ENCODE measurements around the gene PRKCB. TPM values are rescaled to one million over a fixed set of nuclear protein-coding genes. Genes with fewer than 3 reads are reported as not detected.
"Not testable (repeated sequence)": the region's sequence is repeated elsewhere in the genome, so short reads cannot be mapped to it uniquely, and the experiment has no call there.

Gene PRKCB
- total RNA-seq, 2 experiments from 2014 or later, result 57.5 to 83.8 TPM

DNA sequence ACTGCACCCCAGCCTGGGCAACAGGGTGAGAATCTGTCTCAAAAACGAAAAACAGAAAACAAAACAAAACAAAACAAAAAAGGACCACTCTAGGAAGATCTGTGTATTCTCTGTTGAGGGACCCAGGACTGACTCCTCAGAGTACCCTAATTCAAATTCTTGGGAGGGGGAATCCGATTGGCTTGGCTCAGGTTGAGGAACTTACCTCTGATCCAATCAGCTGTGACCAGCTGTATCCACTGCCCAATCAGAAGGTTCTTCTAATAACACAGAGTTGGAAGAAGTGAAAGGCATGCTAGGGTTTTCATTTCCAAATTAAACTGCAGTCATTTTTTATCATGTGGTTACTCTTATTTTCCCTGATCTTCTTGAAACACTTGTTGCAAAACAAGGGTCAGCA, 314.5 kb downstream of the PRKCB start:
- Mint-ChIP-seq H3K9me3 (ENCODE audit: low read depth) (peaks cover 11% of the 10 kb centered on the region), H3K36me3 (ENCODE audit: low read depth) (peaks cover 35% of the 10 kb centered on the region), H3K27ac (peak overlapping the region; percentile 42), H3K4me3 (no peak overlapping the region), H3K4me1 (peaks cover 44% of the 10 kb centered on the region), H3K27me3 (no peaks in the 10 kb centered on the region)
- DNase-seq (no peak), ATAC-seq (no peak)
- ChIA-PET POLR2A (interaction anchor here (0.5 kb wide), 1 partner anchor 1782 kb away, joined by 4 read pairs; no protein-coding TSS in a partner anchor), CTCF (interaction anchor here (0.6 to 1.3 kb wide), 4 partner anchors 11 to 348 kb away, joined by 3 to 4 read pairs (median 3); no protein-coding TSS in a partner anchor)
- intact Hi-C loops (cut with DNase I, micrococcal nuclease), result no loop called here

- Mint-ChIP-seq H3K27ac (peak overlapping the region; percentile 87), H3K4me3 (no peak overlapping the region), H3K9me3 (ENCODE audit: low read depth) (peaks cover 11% of the 10 kb centered on the region), H3K27me3 (no peaks in the 10 kb centered on the region), H3K36me3 (ENCODE audit: low read depth) (peaks cover 39% of the 10 kb centered on the region), H3K4me1 (peaks cover 48% of the 10 kb centered on the region)
- ATAC-seq, result peak; percentile 82
- ChIA-PET POLR2A (no interaction called here), CTCF (interaction anchor here (0.7 to 1.4 kb wide), 2 partner anchors 21 to 102 kb away, joined by 3 to 5 read pairs; no protein-coding TSS in a partner anchor)
- DNase-seq, result peak; percentile 42
- intact Hi-C loops (cut with DNase I, micrococcal nuclease), result loop anchor here in 1 of 2 experiments (1.0 kb wide), 2 partner anchors 39 to 189 kb away; no protein-coding TSS in a partner anchor
Observed at GRCh38 chr16:24151482-24151939, 315.7 kb downstream of the PRKCB start.

DNA sequence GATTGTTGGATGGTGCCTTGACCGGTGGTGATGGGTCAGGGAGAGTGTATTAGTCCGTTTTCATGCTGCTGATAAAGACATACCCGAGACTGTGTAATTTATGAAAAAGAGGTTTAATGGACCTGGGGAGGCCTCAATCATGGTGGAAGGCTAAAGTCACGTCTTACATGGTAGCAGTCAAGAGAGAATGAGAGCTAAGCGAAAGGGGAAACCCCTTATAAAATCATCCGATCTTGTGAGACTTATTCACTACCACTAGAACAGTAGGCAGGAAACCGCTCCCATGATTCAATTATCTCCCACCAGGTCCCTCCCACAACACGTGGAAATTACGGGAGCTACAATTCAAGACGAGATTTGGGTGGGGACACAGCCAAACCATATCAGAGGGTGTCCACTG, 316.3 kb downstream of the PRKCB start:
- H3K4me3 Mint-ChIP-seq; intact Hi-C loops (cut with DNase I, micrococcal nuclease); POLR2A ChIA-PET; H3K27me3 Mint-ChIP-seq: not testable (repeated sequence)
- DNase-seq (peak; percentile 16), ATAC-seq (peak; percentile 30)
- peaks cover 51% of the 10 kb centered on the region for H3K4me1 Mint-ChIP-seq
- peak overlapping the region; percentile 87 for H3K27ac Mint-ChIP-seq
- peaks cover 43% of the 10 kb centered on the region for H3K36me3 Mint-ChIP-seq (ENCODE audit: low read depth)
- CTCF ChIA-PET, result interaction anchor here (0.7 to 1.4 kb wide), 3 partner anchors 20 to 101 kb away, joined by 3 to 6 read pairs (median 5); no protein-coding TSS in a partner anchor
- H3K9me3 Mint-ChIP-seq (ENCODE audit: low read depth), result peaks cover 11% of the 10 kb centered on the region

DNA sequence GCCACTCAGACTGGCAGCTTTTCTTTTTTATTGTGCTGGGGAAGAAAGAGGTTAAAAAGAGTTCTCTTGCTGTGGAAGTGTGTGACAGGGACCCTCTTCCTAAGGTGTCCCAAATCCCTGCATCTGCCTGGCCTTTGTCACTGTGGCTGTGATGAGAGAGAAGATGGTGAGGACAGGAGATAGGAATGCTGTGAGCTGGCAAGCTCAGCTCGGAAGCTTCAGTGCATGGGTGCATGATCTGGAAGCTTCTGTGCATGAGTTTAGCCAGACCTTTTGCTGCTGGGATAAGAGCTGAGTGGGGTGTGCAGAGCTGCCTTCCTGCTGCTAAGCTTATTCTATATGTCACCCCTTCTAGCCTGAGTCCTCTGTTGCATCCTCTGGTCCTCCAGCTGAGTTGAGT, 317.0 kb downstream of the PRKCB start:
- no peak overlapping the region for H3K4me3 Mint-ChIP-seq
- no peak overlapping the region for H3K27ac Mint-ChIP-seq
- ChIA-PET CTCF (interaction anchor here (1.4 kb wide), 1 partner anchor 82 kb away, joined by 6 read pairs; no protein-coding TSS in a partner anchor), POLR2A (no interaction called here)
- DNase-seq (no peak), ATAC-seq (no peak)
- intact Hi-C loops (cut with DNase I, micrococcal nuclease), result no loop called here
- peaks cover 49% of the 10 kb centered on the region for H3K4me1 Mint-ChIP-seq
- H3K9me3 Mint-ChIP-seq (ENCODE audit: low read depth), result peaks cover 11% of the 10 kb centered on the region
- H3K27me3 Mint-ChIP-seq, result no peaks in the 10 kb centered on the region
- peaks cover 41% of the 10 kb centered on the region for H3K36me3 Mint-ChIP-seq (ENCODE audit: low read depth)

- Mint-ChIP-seq H3K4me1 (peaks cover 20% of the 10 kb centered on the region), H3K36me3 (ENCODE audit: low read depth) (peaks cover 32% of the 10 kb centered on the region), H3K4me3 (no peak overlapping the region), H3K27ac (no peak overlapping the region), H3K9me3 (ENCODE audit: low read depth) (peaks cover 7% of the 10 kb centered on the region), H3K27me3 (no peaks in the 10 kb centered on the region)
- ATAC-seq (no peak), DNase-seq (no peak)
- POLR2A ChIA-PET, result no interaction called here
- CTCF ChIA-PET, result no interaction called here
- intact Hi-C loops (cut with DNase I, micrococcal nuclease), result no loop called here
Observed at GRCh38 chr16:24156777-24157176, 321.0 kb downstream of the PRKCB start.

GRCh38 chr16:24163935-24164334, 328.2 kb downstream of the PRKCB start:
- H3K27me3 Mint-ChIP-seq, result no peaks in the 10 kb centered on the region
- H3K4me3 Mint-ChIP-seq, result no peak overlapping the region
- no peak for DNase-seq
- H3K4me1 Mint-ChIP-seq, result peaks cover 8% of the 10 kb centered on the region
- H3K27ac Mint-ChIP-seq, result no peak overlapping the region
- ChIA-PET CTCF (interaction anchor here (0.6 to 0.8 kb wide), 2 partner anchors 89 to 317 kb away, joined by 3 to 6 read pairs; no protein-coding TSS in a partner anchor), POLR2A (no interaction called here)
- ATAC-seq, result no peak
- intact Hi-C loops (cut with DNase I, micrococcal nuclease), result no loop called here
- no peaks in the 10 kb centered on the region for H3K9me3 Mint-ChIP-seq (ENCODE audit: low read depth)
- H3K36me3 Mint-ChIP-seq (ENCODE audit: low read depth), result no peaks in the 10 kb centered on the region

DNA sequence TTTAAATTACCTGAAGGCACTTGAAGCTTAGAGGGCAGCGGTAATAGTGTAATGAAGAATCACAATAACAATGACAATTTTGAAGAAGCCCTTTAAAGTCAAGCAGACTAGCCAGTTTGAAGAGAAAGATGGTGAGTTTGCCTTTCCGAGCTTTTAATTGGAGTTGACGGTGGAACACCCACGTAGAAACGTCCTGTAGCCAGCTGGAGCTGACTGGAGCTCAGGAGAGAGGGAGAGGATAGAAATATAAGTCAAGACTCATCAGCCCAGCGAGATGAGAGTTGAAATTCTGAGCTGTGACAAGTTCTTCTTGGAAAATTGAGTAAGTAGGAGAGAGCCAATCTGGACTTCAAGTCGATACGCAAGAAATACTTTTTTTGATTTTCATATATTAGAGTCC, 328.6 kb downstream of the PRKCB start:
- intact Hi-C loops (cut with DNase I, micrococcal nuclease), result no loop called here
- H3K9me3 Mint-ChIP-seq (ENCODE audit: low read depth), result no peaks in the 10 kb centered on the region
- ChIA-PET POLR2A (no interaction called here), CTCF (no interaction called here)
- H3K27me3 Mint-ChIP-seq, result no peaks in the 10 kb centered on the region
- H3K4me3 Mint-ChIP-seq, result no peak overlapping the region
- peaks cover 2% of the 10 kb centered on the region for H3K36me3 Mint-ChIP-seq (ENCODE audit: low read depth)
- DNase-seq (no peak), ATAC-seq (no peak)
- peaks cover 8% of the 10 kb centered on the region for H3K4me1 Mint-ChIP-seq
- H3K27ac Mint-ChIP-seq, result no peak overlapping the region

- DNase-seq (no peak), ATAC-seq (no peak)
- Mint-ChIP-seq H3K4me3 (no peak overlapping the region), H3K27ac (no peak overlapping the region), H3K4me1 (peaks cover 8% of the 10 kb centered on the region), H3K36me3 (ENCODE audit: low read depth) (peaks cover 4% of the 10 kb centered on the region), H3K9me3 (ENCODE audit: low read depth) (no peaks in the 10 kb centered on the region), H3K27me3 (no peaks in the 10 kb centered on the region)
- ChIA-PET POLR2A (no interaction called here), CTCF (no interaction called here)
- intact Hi-C loops (cut with DNase I, micrococcal nuclease), result no loop called here
Observed at GRCh38 chr16:24165273-24165672, 329.5 kb downstream of the PRKCB start.

DNA sequence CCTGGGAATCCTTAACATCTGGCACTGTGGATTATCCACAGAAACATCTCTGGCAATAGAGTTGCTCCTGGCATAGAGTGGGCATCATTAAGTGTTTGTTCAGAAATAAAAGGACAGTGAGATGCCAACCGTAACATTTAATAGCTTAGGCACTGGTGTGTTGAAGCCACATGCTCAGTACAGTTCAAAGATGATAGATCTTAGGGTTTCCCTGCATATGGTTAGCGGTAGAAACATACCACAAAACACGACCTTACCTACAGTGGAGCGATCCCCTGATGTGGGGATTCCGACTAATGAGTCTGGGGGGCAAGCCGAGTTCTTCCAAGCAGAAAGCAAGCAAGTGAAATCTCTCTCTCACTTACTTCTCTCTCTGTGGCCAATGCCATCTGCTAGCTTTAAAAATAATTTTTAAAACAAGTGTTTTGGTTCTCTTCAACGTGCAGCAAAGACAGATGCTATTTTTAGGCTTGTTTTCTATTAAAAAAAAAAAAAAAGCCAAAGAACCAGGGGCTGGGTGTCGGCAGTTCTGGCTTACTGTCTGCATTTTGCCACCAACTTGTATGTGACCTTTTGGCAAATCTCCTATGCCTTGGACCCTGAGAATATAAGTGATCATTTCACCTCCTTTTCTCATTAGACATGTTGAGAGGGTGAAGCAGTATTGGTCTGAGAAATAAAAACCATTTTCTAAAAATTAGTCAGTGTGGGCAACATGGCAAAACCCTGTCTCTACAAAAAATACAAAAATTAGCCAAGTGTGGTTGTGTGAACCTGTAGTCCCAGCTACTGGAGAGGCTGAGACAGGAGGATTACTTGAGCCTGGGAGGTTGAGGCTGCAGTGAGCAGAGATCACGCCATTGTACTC, 331.1 kb downstream of the PRKCB start:
- ChIA-PET CTCF (interaction anchor here (0.5 kb wide), 1 partner anchor 125 kb away, joined by 3 read pairs; no protein-coding TSS in a partner anchor), POLR2A (no interaction called here)
- no peaks in the 10 kb centered on the region for H3K27me3 Mint-ChIP-seq
- peaks cover 8% of the 10 kb centered on the region for H3K4me1 Mint-ChIP-seq
- H3K27ac Mint-ChIP-seq, result no peak overlapping the region
- peaks cover 6% of the 10 kb centered on the region for H3K36me3 Mint-ChIP-seq (ENCODE audit: low read depth)
- H3K9me3 Mint-ChIP-seq (ENCODE audit: low read depth), result no peaks in the 10 kb centered on the region
- H3K4me3 Mint-ChIP-seq, result no peak overlapping the region
- intact Hi-C loops (cut with DNase I, micrococcal nuclease), result no loop called here
- ATAC-seq, result no peak
- DNase-seq, result no peak

GRCh38 chr16:24168856-24169255, 333.1 kb downstream of the PRKCB start:
- Mint-ChIP-seq H3K4me1 (peaks cover 8% of the 10 kb centered on the region), H3K9me3 (ENCODE audit: low read depth) (no peaks in the 10 kb centered on the region), H3K27ac (no peak overlapping the region), H3K36me3 (ENCODE audit: low read depth) (peaks cover 14% of the 10 kb centered on the region), H3K27me3 (no peaks in the 10 kb centered on the region), H3K4me3 (no peak overlapping the region)
- ChIA-PET CTCF (interaction anchor here (0.8 kb wide), 1 partner anchor 100 kb away, joined by 4 read pairs; no protein-coding TSS in a partner anchor), POLR2A (no interaction called here)
- DNase-seq, result no peak
- no peak for ATAC-seq
- intact Hi-C loops (cut with DNase I, micrococcal nuclease), result no loop called here

- H3K27me3 Mint-ChIP-seq, result no peaks in the 10 kb centered on the region
- H3K4me1 Mint-ChIP-seq, result peaks cover 8% of the 10 kb centered on the region
- CTCF ChIA-PET, result no interaction called here
- no peak overlapping the region for H3K4me3 Mint-ChIP-seq
- DNase-seq (no peak), ATAC-seq (peak; percentile 47)
- peaks cover 25% of the 10 kb centered on the region for H3K36me3 Mint-ChIP-seq (ENCODE audit: low read depth)
- no peaks in the 10 kb centered on the region for H3K9me3 Mint-ChIP-seq (ENCODE audit: low read depth)
- POLR2A ChIA-PET, result no interaction called here
- H3K27ac Mint-ChIP-seq, result no peak overlapping the region
- intact Hi-C loops (cut with DNase I, micrococcal nuclease), result no loop called here
Observed at GRCh38 chr16:24170407-24170806, 334.6 kb downstream of the PRKCB start.

DNA sequence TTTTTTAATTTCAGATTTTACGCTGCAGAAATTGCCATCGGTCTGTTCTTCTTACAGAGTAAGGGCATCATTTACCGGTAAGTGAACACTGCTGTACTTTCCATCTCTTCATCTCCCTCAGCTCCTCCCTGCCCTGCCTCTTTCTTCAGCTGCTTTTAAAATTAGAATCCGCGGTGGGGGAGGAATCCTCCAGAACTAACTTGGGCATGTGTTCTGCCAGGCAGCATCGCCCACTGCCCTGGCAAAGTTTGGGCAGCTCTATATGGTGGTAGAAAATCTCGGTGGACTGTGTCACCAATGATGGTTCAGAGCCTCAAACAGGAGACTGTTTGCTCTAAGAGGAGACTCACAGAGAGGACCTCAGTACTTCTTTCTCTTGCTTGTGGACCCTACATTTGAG, 338.7 kb downstream of the PRKCB start:
- Mint-ChIP-seq H3K27ac (no peak overlapping the region), H3K27me3 (no peaks in the 10 kb centered on the region), H3K9me3 (ENCODE audit: low read depth) (no peaks in the 10 kb centered on the region), H3K4me3 (no peak overlapping the region), H3K4me1 (no peaks in the 10 kb centered on the region), H3K36me3 (ENCODE audit: low read depth) (peaks cover 36% of the 10 kb centered on the region)
- ATAC-seq (no peak), DNase-seq (no peak)
- CTCF ChIA-PET, result no interaction called here
- intact Hi-C loops (cut with DNase I, micrococcal nuclease), result no loop called here
- POLR2A ChIA-PET, result interaction anchor here (0.5 kb wide), 1 partner anchor 271 kb away, joined by 3 read pairs; no protein-coding TSS in a partner anchor
